ENCODE results near the gene MBD5. TPM values are rescaled to one million over a fixed set of nuclear protein-coding genes. Genes with fewer than 3 reads are reported as not detected.

MBD5 gene
- polyA plus RNA-seq, 5 donors: 30.5 to 55.6 (median 52.5) TPM

GRCh38 chr2:148545390-148546256 is 524.7 kb downstream of the MBD5 start:
- DNase-seq: no peak

- no peak for DNase-seq
These were observed 525.4 kb downstream of the MBD5 start for GRCh38 chr2:148546270-148546669.

- peak; percentile 75 to 76 for DNase-seq
These were observed 528.0 kb downstream of the MBD5 start for GRCh38 chr2:148548716-148549400.

GRCh38 chr2:148552675-148553331 is 531.9 kb downstream of the MBD5 start:
- peak; percentile 40 to 49 for DNase-seq

- no peak for DNase-seq
These were observed 532.5 kb downstream of the MBD5 start for GRCh38 chr2:148553332-148553887.

GRCh38 chr2:148554459-148555247 is 533.8 kb downstream of the MBD5 start:
- DNase-seq: no peak

- no peak for DNase-seq
These were observed 534.9 kb downstream of the MBD5 start for GRCh38 chr2:148555622-148556294.

- DNase-seq: no peak
These were observed 537.0 kb downstream of the MBD5 start for GRCh38 chr2:148557844-148558436.

- DNase-seq: peak; percentile 64 to 66
These were observed 539.6 kb downstream of the MBD5 start for GRCh38 chr2:148560496-148560895.

GRCh38 chr2:148561389-148561788 is 540.5 kb downstream of the MBD5 start:
- DNase-seq: no peak

- no peak for DNase-seq
These were observed 544.5 kb downstream of the MBD5 start for GRCh38 chr2:148565272-148565894.

Other genes with a start within 250 kb of the MBD5 start
- gene ACVR2A, start 176.1 kb upstream of the MBD5 start, polyA plus RNA-seq (ENCODE audit: insufficient read depth in 1 of 5, insufficient read length in 5 of 5, low replicate concordance in 1 of 5): 10 to 100 TPM; 20.7 to 33.2 (median 30.4) TPM
- gene ORC4, start 354 bp upstream of the MBD5 start, polyA plus RNA-seq (ENCODE audit: insufficient read depth in 1 of 5, insufficient read length in 5 of 5, low replicate concordance in 1 of 5): 10 to 100 TPM; 56.9 to 88.1 (median 73.8) TPM